Measurements from ENCODE around the gene C20orf144.
"Not testable (repeated sequence)": the region's sequence is repeated elsewhere in the genome, so short reads cannot be mapped to it uniquely, and the experiment has no call there.

Gene C20orf144

GRCh38 chr20:33697129-33697528, 35.0 kb downstream of the C20orf144 start:
- no peak for DNase-seq

GRCh38 chr20:33698966-33699365, 36.8 kb downstream of the C20orf144 start:
- not testable (repeated sequence) for DNase-seq

DNA sequence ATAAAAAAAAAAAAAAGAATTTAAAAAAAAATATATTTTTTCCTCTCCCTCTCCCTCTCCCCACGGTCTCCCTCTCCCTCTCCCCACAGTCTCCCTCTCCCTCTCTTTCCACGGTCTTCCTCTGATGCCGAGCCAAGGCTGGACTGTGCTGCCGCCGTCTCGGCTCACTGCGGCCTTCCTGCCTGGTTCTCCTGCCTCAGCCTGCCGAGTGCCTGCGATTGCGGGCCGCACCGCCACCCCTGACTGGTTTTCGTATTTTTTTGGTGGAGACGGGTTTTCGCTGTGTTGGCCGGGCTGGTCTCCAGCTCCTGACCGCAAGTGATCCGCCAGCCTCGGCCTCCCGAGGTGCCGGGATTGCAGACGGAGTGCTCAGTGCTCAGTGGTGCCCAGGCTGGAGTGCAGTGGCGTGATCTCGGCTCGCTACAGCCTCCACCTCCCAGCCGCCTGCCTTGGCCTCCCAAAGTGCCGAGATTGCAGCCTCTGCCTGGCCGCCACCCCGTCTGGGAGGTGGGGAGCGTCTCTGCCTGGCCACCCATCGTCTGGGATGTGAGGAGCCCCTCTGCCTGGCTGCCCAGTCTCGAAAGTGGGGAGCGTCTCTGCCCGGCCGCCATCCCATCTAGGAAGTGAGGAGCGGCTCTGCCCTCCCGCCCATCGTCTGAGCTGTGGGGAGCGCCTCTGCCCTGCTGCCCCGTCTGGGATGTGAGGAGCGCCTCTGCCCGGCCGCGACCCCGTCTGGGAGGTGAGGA, 38.7 kb downstream of the C20orf144 start:
- DNase-seq, result not testable (repeated sequence)

DNA sequence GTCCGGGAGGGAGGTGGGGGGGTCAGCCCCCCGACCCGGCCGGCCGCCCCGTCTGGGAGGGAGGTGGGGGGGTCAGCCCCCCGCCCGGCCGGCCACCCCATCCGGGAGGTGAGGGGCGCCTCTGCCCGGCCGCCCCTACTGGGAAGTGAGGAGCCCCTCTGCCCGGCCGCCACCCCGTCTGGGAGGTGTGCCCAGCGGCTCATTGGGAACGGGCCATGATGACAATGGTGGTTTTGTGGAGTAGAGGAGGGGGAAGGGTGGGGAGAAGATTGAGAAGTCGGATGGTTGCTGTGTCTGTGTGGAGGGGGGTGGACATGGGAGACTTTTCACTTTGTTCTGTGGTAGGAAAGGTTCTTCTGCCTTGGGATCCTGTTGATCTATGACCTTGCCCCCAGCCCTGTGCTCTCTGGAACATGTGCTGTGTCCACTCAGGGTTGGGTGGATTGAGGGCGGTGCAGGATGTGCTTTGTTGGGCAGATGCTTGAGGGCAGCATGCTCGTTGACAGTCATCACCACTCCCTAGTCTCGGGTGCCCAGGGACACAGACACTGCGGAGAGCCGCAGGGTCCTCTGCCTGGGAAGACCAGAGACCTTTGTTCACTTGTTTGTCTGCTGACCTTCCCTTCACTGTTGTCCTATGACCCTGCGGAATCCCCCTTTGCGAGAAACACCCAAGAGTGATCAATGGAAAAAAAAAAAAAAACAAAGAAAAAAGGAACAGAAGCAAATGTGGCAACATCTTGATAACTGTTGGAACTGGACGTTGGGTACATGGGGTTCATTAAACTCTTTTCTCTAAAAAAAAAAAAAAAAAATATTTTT, 39.7 kb downstream of the C20orf144 start:
- DNase-seq, result no peak

GRCh38 chr20:33702861-33703260, 40.7 kb downstream of the C20orf144 start:
- DNase-seq, result no peak

GRCh38 chr20:33703498-33704137, 41.5 kb downstream of the C20orf144 start:
- no peak for DNase-seq

- DNase-seq, result no peak
Measured at GRCh38 chr20:33704197-33704924, 42.2 kb downstream of the C20orf144 start.

DNA sequence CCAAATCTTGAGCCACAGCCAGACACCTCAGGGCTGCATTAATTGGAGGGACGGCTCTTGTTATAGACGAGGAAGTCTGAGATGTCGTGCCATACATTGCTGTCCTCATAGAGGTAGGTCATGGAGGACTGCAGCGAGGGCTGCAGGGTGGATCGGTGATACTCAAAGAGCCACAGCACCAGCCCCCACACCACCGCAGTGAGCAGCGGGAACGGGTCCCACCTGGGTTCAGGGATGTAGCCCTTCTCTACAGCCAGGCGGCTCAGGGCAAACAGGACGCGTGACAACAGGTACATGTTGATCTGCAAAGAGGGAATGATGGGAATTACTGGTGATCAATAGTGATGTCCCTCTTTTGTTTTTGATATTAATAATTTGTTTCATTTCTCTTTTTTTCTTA, 45.5 kb downstream of the C20orf144 start:
- DNase-seq, result no peak

GRCh38 chr20:33709398-33709797, 47.3 kb downstream of the C20orf144 start:
- DNase-seq, result no peak

GRCh38 chr20:33709905-33710541, 47.9 kb downstream of the C20orf144 start:
- DNase-seq, result no peak

- DNase-seq, result no peak
Measured at GRCh38 chr20:33710681-33711445, 48.7 kb downstream of the C20orf144 start.

GRCh38 chr20:33711446-33711738, 49.3 kb downstream of the C20orf144 start:
- no peak for DNase-seq

All from bone marrow (tissue), 2 donors.